HEK293T (cell line): ENCODE data around the gene USP34.

Source experiments
- CTCF ChIA-PET: fragments of 350-600 bp; formaldehyde crosslinking; extraction: SDS; loops from one replicate; lab custom pipeline; 2021; ENCODE audit warnings: antibody characterized with exemption, inconsistent platforms; lab: Yijun Ruan, JAX
- POLR2A ChIA-PET: fragments of 350-600 bp; formaldehyde crosslinking; extraction: SDS; loops from one replicate; lab custom pipeline; 2020; ENCODE audit warnings: antibody characterized with exemption, inconsistent platforms; lab: Yijun Ruan, JAX
- DNase-seq: peaks from one replicate; pipeline ENCODE4 v3.0.0; 2012; ENCODE audit warnings: mixed read lengths; ENCODE audit errors: extremely low spot score
- ARNT ChIP-seq: fragments of 450-650 bp; IDR thresholded peaks from 2 replicates; pipeline ENCODE4 v1.6.1; 2017; ENCODE audit warnings: mild to moderate bottlenecking
- BHLHE40 ChIP-seq: fragments of 450-650 bp; IDR thresholded peaks from 2 replicates; pipeline ENCODE4 v1.6.1; 2016; ENCODE audit warnings: mild to moderate bottlenecking, moderate library complexity, borderline replicate concordance
- CTBP1 ChIP-seq: fragments of 450-650 bp; IDR thresholded peaks from 2 replicates; pipeline ENCODE4 v1.6.1; 2016; ENCODE audit warnings: borderline replicate concordance
- ELF4 ChIP-seq: fragments of 450-650 bp; IDR thresholded peaks from 2 replicates; pipeline ENCODE4 v1.6.1; 2017; ENCODE audit warnings: antibody characterized with exemption
- FOXA1 ChIP-seq: fragments of 450-650 bp; IDR thresholded peaks from 2 replicates; pipeline ENCODE4 v1.6.1; 2016; ENCODE audit warnings: mild to moderate bottlenecking
- FOXK2 ChIP-seq: fragments of 450-650 bp; IDR thresholded peaks from 2 replicates; pipeline ENCODE4 v1.6.1; 2016; ENCODE audit warnings: mild to moderate bottlenecking
- FOXM1 ChIP-seq: fragments of 450-650 bp; IDR thresholded peaks from 2 replicates; pipeline ENCODE4 v1.6.1; 2017; ENCODE audit warnings: mild to moderate bottlenecking, borderline replicate concordance
- HDGF ChIP-seq: fragments of 450-650 bp; IDR thresholded peaks from 2 replicates; pipeline ENCODE4 v1.6.1; 2017; ENCODE audit warnings: antibody characterized with exemption, borderline replicate concordance
- L3MBTL2 ChIP-seq: fragments of 450-650 bp; conservative IDR thresholded peaks from 2 replicates; pipeline ENCODE4 v1.6.1; 2016; ENCODE audit warnings: mild to moderate bottlenecking
- LEF1 ChIP-seq: fragments of 450-650 bp; IDR thresholded peaks from 2 replicates; pipeline ENCODE4 v1.6.1; 2017; ENCODE audit warnings: mild to moderate bottlenecking, borderline replicate concordance
- NFRKB ChIP-seq: fragments of 450-650 bp; IDR thresholded peaks from 2 replicates; pipeline ENCODE4 v1.6.1; 2016; ENCODE audit warnings: mild to moderate bottlenecking, moderate library complexity
- SP1 ChIP-seq: fragments of 450-650 bp; IDR thresholded peaks from 2 replicates; pipeline ENCODE4 v1.6.1; 2017
- SUZ12 ChIP-seq: fragments of 450-650 bp; IDR thresholded peaks from 2 replicates; pipeline ENCODE4 v1.6.1; 2016; ENCODE audit warnings: mild to moderate bottlenecking
- TARDBP ChIP-seq: fragments of 450-650 bp; IDR thresholded peaks from 2 replicates; pipeline ENCODE4 v1.6.1; 2016
- ZNF384 ChIP-seq: fragments of 450-650 bp; IDR thresholded peaks from 2 replicates; pipeline ENCODE4 v1.6.1; 2016
- TF ChIP-seq, protein P1 (sequence below): fragments of 450-650 bp; IDR thresholded peaks from 2 replicates; pipeline ENCODE4 v1.6.1; 2016

The USP34 gene

DNA sequence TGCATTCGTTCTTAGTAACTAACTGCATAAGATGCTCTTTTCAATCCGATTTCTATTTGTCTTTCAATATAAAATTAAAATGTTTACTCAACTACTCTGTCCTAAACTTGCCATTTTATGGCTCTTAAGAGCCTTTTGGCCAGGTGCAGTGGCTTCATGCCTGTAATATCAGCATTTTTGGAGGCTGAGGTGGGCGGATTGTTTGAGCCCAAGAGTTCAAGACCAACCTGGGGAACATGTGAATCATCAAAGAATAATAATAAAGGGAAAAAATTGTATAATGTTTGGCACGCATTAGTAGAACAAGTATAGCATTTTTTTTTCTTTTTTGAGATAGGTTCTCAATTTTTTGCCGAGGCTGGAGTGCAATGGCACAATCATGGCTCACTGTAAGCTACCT is 216.4 kb downstream of the USP34 start:
- POLR2A ChIA-PET: no interaction called here
- no peak for TF ChIP-seq HDGF
- no peak for TF ChIP-seq FOXK2
- TF ChIP-seq NFRKB: no peak
- TF ChIP-seq SP1: no peak
- no peak for TF ChIP-seq ZNF384
- TF ChIP-seq SUZ12: no peak
- no peak for TF ChIP-seq LEF1
- no peak for TF ChIP-seq FOXA1
- no peak for TF ChIP-seq CTBP1
- TF ChIP-seq L3MBTL2: no peak
- no peak for TF ChIP-seq BHLHE40
- no peak for DNase-seq
- CTCF ChIA-PET: no interaction called here

DNA sequence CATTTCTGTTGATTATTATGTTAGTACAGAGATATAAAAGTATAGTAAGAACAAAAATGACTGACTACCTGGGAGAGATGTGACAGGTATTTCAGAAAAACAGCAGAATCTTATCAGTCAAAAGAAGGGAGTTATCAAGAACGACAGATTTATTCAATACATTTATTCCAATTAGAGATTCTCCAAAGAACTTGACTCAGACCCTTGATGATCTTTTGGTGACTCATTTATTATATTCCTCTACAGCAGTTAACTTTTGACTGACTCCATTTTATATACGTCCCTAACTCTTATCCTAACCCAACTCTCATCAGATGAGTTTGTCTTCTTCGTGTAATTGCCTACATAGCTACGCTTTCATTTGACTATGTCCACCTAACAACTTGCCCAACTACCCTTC is 217.8 kb downstream of the USP34 start:
- ChIA-PET CTCF (no interaction called here), POLR2A (no interaction called here)
- no peak for TF ChIP-seq SP1
- TF ChIP-seq HDGF: no peak
- no peak for TF ChIP-seq ARNT
- TF ChIP-seq, protein P1, sequence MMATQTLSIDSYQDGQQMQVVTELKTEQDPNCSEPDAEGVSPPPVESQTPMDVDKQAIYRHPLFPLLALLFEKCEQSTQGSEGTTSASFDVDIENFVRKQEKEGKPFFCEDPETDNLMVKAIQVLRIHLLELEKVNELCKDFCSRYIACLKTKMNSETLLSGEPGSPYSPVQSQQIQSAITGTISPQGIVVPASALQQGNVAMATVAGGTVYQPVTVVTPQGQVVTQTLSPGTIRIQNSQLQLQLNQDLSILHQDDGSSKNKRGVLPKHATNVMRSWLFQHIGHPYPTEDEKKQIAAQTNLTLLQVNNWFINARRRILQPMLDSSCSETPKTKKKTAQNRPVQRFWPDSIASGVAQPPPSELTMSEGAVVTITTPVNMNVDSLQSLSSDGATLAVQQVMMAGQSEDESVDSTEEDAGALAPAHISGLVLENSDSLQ: no peak
- no peak for TF ChIP-seq BHLHE40
- TF ChIP-seq SUZ12: no peak
- TF ChIP-seq ELF4: no peak
- TF ChIP-seq FOXK2: no peak
- no peak for TF ChIP-seq FOXM1
- no peak for TF ChIP-seq CTBP1
- TF ChIP-seq ZNF384: no peak
- TF ChIP-seq NFRKB: no peak
- TF ChIP-seq FOXA1: no peak
- TF ChIP-seq TARDBP: no peak
- TF ChIP-seq LEF1: no peak
- DNase-seq: no peak

DNA sequence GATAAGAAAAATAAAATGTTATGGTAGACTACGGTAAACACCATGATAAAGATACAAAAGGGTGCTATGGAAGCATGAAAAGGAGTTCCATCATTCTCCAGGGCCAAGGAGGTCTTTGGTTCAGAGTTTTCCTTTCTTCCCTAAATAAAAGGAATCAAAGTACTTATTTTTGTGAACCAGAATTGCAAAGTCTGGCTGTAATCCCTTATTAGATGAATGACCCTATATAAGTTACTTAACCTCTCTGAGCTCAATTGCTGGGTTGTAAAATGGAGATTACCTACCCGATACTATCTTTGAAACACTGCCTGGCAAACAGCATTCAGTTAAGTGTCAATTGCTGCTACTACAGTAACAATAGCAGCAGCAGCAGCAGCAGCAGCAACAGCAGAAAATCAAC is 218.9 kb downstream of the USP34 start:
- no peak for TF ChIP-seq ARNT
- TF ChIP-seq SUZ12: no peak
- no peak for TF ChIP-seq FOXA1
- no peak for TF ChIP-seq ELF4
- TF ChIP-seq SP1: no peak
- TF ChIP-seq TARDBP: no peak
- no peak for TF ChIP-seq CTBP1
- no peak for TF ChIP-seq NFRKB
- TF ChIP-seq LEF1: no peak
- no peak for TF ChIP-seq BHLHE40
- no peak for TF ChIP-seq FOXM1
- TF ChIP-seq FOXK2: no peak
- no peak for TF ChIP-seq L3MBTL2
- no peak for TF ChIP-seq ZNF384
- no peak for TF ChIP-seq HDGF
- TF ChIP-seq, protein P1: no peak
- ChIA-PET CTCF (no interaction called here), POLR2A (no interaction called here)
- DNase-seq: no peak

DNA sequence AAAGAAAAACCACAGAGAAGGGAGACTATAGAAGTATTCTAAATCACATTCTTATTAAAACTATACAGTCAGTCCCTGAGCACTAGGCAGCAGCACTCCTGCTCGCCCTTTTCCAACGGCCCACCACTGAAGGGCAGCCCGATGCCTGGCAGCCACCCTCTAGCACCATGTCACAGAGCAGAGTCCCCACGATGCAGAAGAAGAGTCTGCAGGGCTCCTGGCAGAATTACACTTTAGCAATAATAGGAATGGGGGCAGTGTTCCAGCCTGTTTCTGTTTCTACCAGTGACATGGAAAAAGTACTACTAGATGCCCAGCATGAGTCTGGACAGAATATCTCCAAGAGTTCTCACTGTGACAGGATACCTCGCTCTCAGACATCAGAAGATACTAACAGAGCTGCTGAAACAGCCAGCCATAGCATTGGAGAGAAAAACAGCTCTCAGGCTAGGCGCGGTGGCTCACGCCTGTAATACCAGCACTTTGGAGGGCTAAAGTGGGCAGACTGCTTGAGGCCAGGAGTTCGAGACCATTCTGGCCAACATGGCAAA is 221.3 kb downstream of the USP34 start:
- DNase-seq: no peak
- TF ChIP-seq ZNF384 (no peak), FOXK2 (no peak), SUZ12 (no peak), CTBP1 (no peak), FOXM1 (no peak), L3MBTL2 (no peak), NFRKB (no peak), FOXA1 (no peak), HDGF (no peak), ARNT (no peak), TARDBP (no peak), BHLHE40 (no peak), ELF4 (no peak), LEF1 (no peak)
- TF ChIP-seq, protein P1: no peak
- ChIA-PET POLR2A (no interaction called here), CTCF (interaction anchor here (0.6 kb wide), 1 partner anchor 259 kb away, joined by 3 read pairs; no protein-coding TSS in a partner anchor)

DNA sequence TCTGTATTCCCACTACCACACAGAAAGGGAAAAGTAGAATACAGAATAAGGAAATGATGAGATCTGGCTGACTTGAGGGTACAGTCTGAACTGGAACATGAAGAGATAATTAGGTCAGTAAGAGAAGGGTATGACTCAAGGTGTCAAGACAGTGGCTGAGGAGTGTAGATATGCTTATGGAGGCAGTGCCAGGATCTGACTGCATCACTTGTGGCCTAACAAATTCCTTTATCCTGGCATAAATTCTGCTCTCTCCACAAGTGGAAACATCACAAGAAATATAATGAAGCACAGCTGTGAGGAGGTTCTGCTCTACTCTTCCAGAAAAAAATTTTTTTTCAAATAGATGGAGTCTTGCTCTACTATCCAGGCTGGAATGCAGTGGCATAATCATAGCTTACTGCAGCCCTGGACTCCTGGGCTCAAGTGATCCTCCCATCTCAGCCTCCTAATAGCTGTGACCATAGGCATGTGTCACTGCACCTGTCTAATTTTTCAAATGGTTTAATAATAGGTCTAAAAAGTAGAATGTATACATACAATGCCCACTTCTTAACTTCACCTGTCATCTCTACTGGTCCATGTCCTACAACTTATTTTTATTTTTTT is 223.6 kb downstream of the USP34 start:
- no peak for DNase-seq
- TF ChIP-seq HDGF: no peak
- no peak for TF ChIP-seq LEF1
- TF ChIP-seq NFRKB: no peak
- no peak for TF ChIP-seq BHLHE40
- TF ChIP-seq SUZ12: no peak
- TF ChIP-seq ARNT: no peak
- no peak for TF ChIP-seq FOXA1
- TF ChIP-seq FOXK2: no peak
- no peak for TF ChIP-seq FOXM1
- TF ChIP-seq SP1: no peak
- TF ChIP-seq, protein P1: no peak
- no peak for TF ChIP-seq TARDBP
- no peak for TF ChIP-seq ZNF384
- no peak for TF ChIP-seq L3MBTL2
- no peak for TF ChIP-seq CTBP1
- POLR2A ChIA-PET: no interaction called here
- CTCF ChIA-PET: no interaction called here
